ENCODE data around the gene NPFF.

- TF ChIP-seq CTCF (IDR thresholded peaks at IDR 0.05) (no peak), POLR2A (IDR thresholded peaks at IDR 0.05) (no peak)
Measured at GRCh38 chr12:53518381-53518780, 11.1 kb upstream of the NPFF start.
